Glutamatergic neuron (in vitro differentiated cells): ENCODE measurements around the gene SLC26A6. TPM values are rescaled to one million over a fixed set of nuclear protein-coding genes. Genes with fewer than 3 reads are reported as not detected.

Experiments
- DNase-seq: peaks from one replicate; pipeline ENCODE4 v3.0.0; 2022
- H3K27ac Mint-ChIP-seq: one replicate; pipeline ENCODE4 v1.8.0; 2020; ENCODE audit warnings: mild to moderate bottlenecking, mixed read lengths, inconsistent platforms; ENCODE audit not compliant: unreplicated experiment
- H3K27me3 Mint-ChIP-seq: one replicate; pipeline ENCODE4 v1.8.0; 2020; ENCODE audit warnings: mild to moderate bottlenecking, moderate library complexity, mixed read lengths, inconsistent platforms; ENCODE audit not compliant: unreplicated experiment
- H3K36me3 Mint-ChIP-seq: one replicate; pipeline ENCODE4 v1.8.0; 2020; ENCODE audit warnings: mild to moderate bottlenecking, mixed read lengths, inconsistent platforms; ENCODE audit not compliant: unreplicated experiment
- H3K4me1 Mint-ChIP-seq: one replicate; pipeline ENCODE4 v1.8.0; 2020; ENCODE audit warnings: mild to moderate bottlenecking, low read depth, mixed read lengths, inconsistent platforms; ENCODE audit not compliant: unreplicated experiment
- H3K4me3 Mint-ChIP-seq: one replicate; pipeline ENCODE4 v1.8.0; 2020; ENCODE audit warnings: mild to moderate bottlenecking, mixed read lengths, inconsistent platforms; ENCODE audit not compliant: unreplicated experiment
- H3K9me3 Mint-ChIP-seq: one replicate; pipeline ENCODE4 v1.8.0; 2020; ENCODE audit warnings: mild to moderate bottlenecking, moderate library complexity, mixed read lengths, inconsistent platforms; ENCODE audit not compliant: unreplicated experiment
- total RNA-seq: library from RNA; stranded (reverse); fragmentation: NEBNext Ultra II Directional; extraction: Animal tissue kit (Norgen Biotek cat#: 25700); gene quantifications from one replicate; pipeline ENCODE4 v1.2.1, GENCODE V29; 2021; ENCODE audit not compliant: unreplicated experiment
- TF ChIP-seq, protein P1 (sequence below): fragments of 200-600 bp; sonication (generic); IDR thresholded peaks from one replicate; pipeline ENCODE4 v1.5.0; 2021; ENCODE audit not compliant: partially characterized antibody, unreplicated experiment

Gene SLC26A6
- total RNA-seq, 1 donor from 2014 or later, result 26.0 TPM

- TF ChIP-seq, protein P1, sequence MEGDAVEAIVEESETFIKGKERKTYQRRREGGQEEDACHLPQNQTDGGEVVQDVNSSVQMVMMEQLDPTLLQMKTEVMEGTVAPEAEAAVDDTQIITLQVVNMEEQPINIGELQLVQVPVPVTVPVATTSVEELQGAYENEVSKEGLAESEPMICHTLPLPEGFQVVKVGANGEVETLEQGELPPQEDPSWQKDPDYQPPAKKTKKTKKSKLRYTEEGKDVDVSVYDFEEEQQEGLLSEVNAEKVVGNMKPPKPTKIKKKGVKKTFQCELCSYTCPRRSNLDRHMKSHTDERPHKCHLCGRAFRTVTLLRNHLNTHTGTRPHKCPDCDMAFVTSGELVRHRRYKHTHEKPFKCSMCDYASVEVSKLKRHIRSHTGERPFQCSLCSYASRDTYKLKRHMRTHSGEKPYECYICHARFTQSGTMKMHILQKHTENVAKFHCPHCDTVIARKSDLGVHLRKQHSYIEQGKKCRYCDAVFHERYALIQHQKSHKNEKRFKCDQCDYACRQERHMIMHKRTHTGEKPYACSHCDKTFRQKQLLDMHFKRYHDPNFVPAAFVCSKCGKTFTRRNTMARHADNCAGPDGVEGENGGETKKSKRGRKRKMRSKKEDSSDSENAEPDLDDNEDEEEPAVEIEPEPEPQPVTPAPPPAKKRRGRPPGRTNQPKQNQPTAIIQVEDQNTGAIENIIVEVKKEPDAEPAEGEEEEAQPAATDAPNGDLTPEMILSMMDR, result no peak
- H3K4me1 Mint-ChIP-seq, result peaks cover 12% of the 10 kb centered on the region
- peaks cover 5% of the 10 kb centered on the region for H3K36me3 Mint-ChIP-seq
- peak; percentile 10 for DNase-seq
- peak overlapping the region; percentile 50 for H3K4me3 Mint-ChIP-seq
- H3K27me3 Mint-ChIP-seq, result peaks cover 12% of the 10 kb centered on the region
- H3K9me3 Mint-ChIP-seq, result peaks cover 9% of the 10 kb centered on the region
- peak overlapping the region; percentile 82 for H3K27ac Mint-ChIP-seq
Measured at GRCh38 chr3:48596676-48597407, 38.4 kb downstream of the SLC26A6 start.

- Mint-ChIP-seq H3K4me3 (peak overlapping the region; percentile 20), H3K4me1 (peaks cover 12% of the 10 kb centered on the region), H3K27me3 (peaks cover 12% of the 10 kb centered on the region), H3K27ac (no peak overlapping the region), H3K36me3 (peaks cover 5% of the 10 kb centered on the region), H3K9me3 (peaks cover 8% of the 10 kb centered on the region)
- TF ChIP-seq, protein P1, result no peak
- DNase-seq, result peak; percentile 11
Measured at GRCh38 chr3:48596157-48596556, 39.1 kb downstream of the SLC26A6 start.

GRCh38 chr3:48595526-48596121 lies 39.6 kb downstream of the SLC26A6 start:
- TF ChIP-seq, protein P1, result no peak
- Mint-ChIP-seq H3K4me1 (peaks cover 12% of the 10 kb centered on the region), H3K27ac (no peak overlapping the region), H3K9me3 (peaks cover 10% of the 10 kb centered on the region), H3K27me3 (peaks cover 16% of the 10 kb centered on the region), H3K4me3 (no peak overlapping the region), H3K36me3 (peaks cover 5% of the 10 kb centered on the region)
- DNase-seq, result peak; percentile 48

DNA sequence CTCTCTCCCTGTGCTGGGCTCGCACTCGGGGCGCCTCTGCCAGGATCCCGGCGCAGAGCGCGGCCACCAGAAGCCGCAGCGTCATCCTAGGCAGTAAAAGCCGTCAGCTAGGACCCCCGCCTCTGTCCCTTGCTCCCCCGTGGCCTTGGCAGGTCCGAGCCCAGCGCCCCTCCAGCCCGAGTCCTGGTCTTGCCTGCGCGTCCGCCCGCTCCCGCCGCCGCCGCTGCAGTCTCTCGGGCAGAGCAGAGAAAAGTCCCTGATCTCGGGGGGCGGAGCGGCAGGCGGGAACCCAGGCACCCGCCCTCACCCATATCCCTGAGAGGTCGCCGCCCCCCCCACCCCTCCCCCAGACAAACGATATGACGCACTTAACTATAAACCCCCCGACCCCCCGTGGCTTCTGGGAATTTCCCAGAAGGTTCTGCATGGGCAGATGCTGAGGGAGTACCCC lies 40.2 kb downstream of the SLC26A6 start, which contains the start of gene COL7A1:
Gene COL7A1, minus strand, starts transcription at position 255 of the 451 bp plus-strand sequence. Its CDS starts 170 bp downstream, at position 85.
- no peak within 1 kb of the TSS for H3K4me3 Mint-ChIP-seq

More for the DNA sequence above, 40.2 kb downstream of the SLC26A6 start, which contains the start of gene COL7A1:
- Mint-ChIP-seq H3K27ac (no peak within 1 kb of the TSS), H3K27me3 (peaks cover 16% of the 10 kb centered on the region), H3K36me3 (peaks cover 5% of the 10 kb centered on the region), H3K9me3 (peaks cover 10% of the 10 kb centered on the region), H3K4me1 (peaks cover 12% of the 10 kb centered on the region)
- TF ChIP-seq, protein P1, result no peak
- DNase-seq, result no peak
